ENCODE results near the gene CEP68.

The CEP68 gene

GRCh38 chr2:65076345-65076710 lies 20.1 kb downstream of the CEP68 start:
- TF ChIP-seq POLR2A (IDR thresholded peaks at IDR 0.05; ENCODE audit: low read depth, low read length) (no peak), TAF1 (IDR thresholded peaks at IDR 0.05; ENCODE audit: borderline replicate concordance, low read depth, low read length) (no peak), POLR2AphosphoS5 (IDR thresholded peaks at IDR 0.05; ENCODE audit: low read depth, low read length) (no peak)
- DNase-seq (ENCODE audit: insufficient read length) (no peak), FAIRE-seq (no peak)

GRCh38 chr2:65077898-65078297 lies 21.7 kb downstream of the CEP68 start:
- FAIRE-seq (no peak), DNase-seq (ENCODE audit: insufficient read length) (no peak)

GRCh38 chr2:65079017-65079416 lies 22.8 kb downstream of the CEP68 start:
- no peak for TF ChIP-seq TAF1 (IDR thresholded peaks at IDR 0.05; ENCODE audit: borderline replicate concordance, low read depth, low read length)
- TF ChIP-seq POLR2A (IDR thresholded peaks at IDR 0.05; ENCODE audit: low read depth, low read length), result 0 out of 2 replicates have a peak, but pooled peaks have one; percentile 17
- peak; percentile 62 for TF ChIP-seq POLR2AphosphoS5 (IDR thresholded peaks at IDR 0.05; ENCODE audit: low read depth, low read length)
- FAIRE-seq (no peak), DNase-seq (ENCODE audit: insufficient read length) (no peak)

More at GRCh38 chr2:65077898-65078297, 21.7 kb downstream of the CEP68 start:
- TF ChIP-seq POLR2AphosphoS5 (IDR thresholded peaks at IDR 0.05; ENCODE audit: low read depth, low read length) (no peak; the same call in 1 of the 2 replicates), TAF1 (IDR thresholded peaks at IDR 0.05; ENCODE audit: borderline replicate concordance, low read depth, low read length) (no peak), POLR2A (IDR thresholded peaks at IDR 0.05; ENCODE audit: low read depth, low read length) (no peak; the same call in 1 of the 2 replicates)

- FAIRE-seq (no peak), DNase-seq (ENCODE audit: insufficient read length) (no peak)
- 0 out of 2 replicates have a peak, but pooled peaks have one; percentile 19 for TF ChIP-seq POLR2A (IDR thresholded peaks at IDR 0.05; ENCODE audit: low read depth, low read length)
- TF ChIP-seq POLR2AphosphoS5 (IDR thresholded peaks at IDR 0.05; ENCODE audit: low read depth, low read length), result no peak; the same call in 1 of the 2 replicates
- no peak for TF ChIP-seq TAF1 (IDR thresholded peaks at IDR 0.05; ENCODE audit: borderline replicate concordance, low read depth, low read length)
Measured at GRCh38 chr2:65081232-65081685, 25.0 kb downstream of the CEP68 start.

- TF ChIP-seq POLR2A (IDR thresholded peaks at IDR 0.05; ENCODE audit: low read depth, low read length), result no peak
- no peak for TF ChIP-seq POLR2AphosphoS5 (IDR thresholded peaks at IDR 0.05; ENCODE audit: low read depth, low read length)
- TF ChIP-seq TAF1 (IDR thresholded peaks at IDR 0.05; ENCODE audit: borderline replicate concordance, low read depth, low read length), result no peak
- FAIRE-seq (no peak), DNase-seq (ENCODE audit: insufficient read length) (no peak)
Measured at GRCh38 chr2:65085148-65085547, 28.9 kb downstream of the CEP68 start.

- TF ChIP-seq POLR2AphosphoS5 (IDR thresholded peaks at IDR 0.05; ENCODE audit: low read depth, low read length) (no peak), POLR2A (IDR thresholded peaks at IDR 0.05; ENCODE audit: low read depth, low read length) (no peak), TAF1 (IDR thresholded peaks at IDR 0.05; ENCODE audit: borderline replicate concordance, low read depth, low read length) (no peak)
- no peak for DNase-seq (ENCODE audit: insufficient read length)
- no peak for FAIRE-seq
Measured at GRCh38 chr2:65092791-65093190, 36.6 kb downstream of the CEP68 start.

GRCh38 chr2:65093211-65093610 lies 37.0 kb downstream of the CEP68 start:
- TF ChIP-seq POLR2A (IDR thresholded peaks at IDR 0.05; ENCODE audit: low read depth, low read length) (no peak), TAF1 (IDR thresholded peaks at IDR 0.05; ENCODE audit: borderline replicate concordance, low read depth, low read length) (no peak), POLR2AphosphoS5 (IDR thresholded peaks at IDR 0.05; ENCODE audit: low read depth, low read length) (no peak)
- no peak for DNase-seq (ENCODE audit: insufficient read length)
- FAIRE-seq, result no peak

GRCh38 chr2:65096948-65097347 lies 40.7 kb downstream of the CEP68 start:
- FAIRE-seq (no peak), DNase-seq (ENCODE audit: insufficient read length) (no peak)
- TF ChIP-seq POLR2AphosphoS5 (IDR thresholded peaks at IDR 0.05; ENCODE audit: low read depth, low read length) (no peak), TAF1 (IDR thresholded peaks at IDR 0.05; ENCODE audit: borderline replicate concordance, low read depth, low read length) (no peak), POLR2A (IDR thresholded peaks at IDR 0.05; ENCODE audit: low read depth, low read length) (no peak)

GRCh38 chr2:65097844-65098243 lies 41.6 kb downstream of the CEP68 start:
- FAIRE-seq, result no peak
- TF ChIP-seq POLR2AphosphoS5 (IDR thresholded peaks at IDR 0.05; ENCODE audit: low read depth, low read length) (no peak), TAF1 (IDR thresholded peaks at IDR 0.05; ENCODE audit: borderline replicate concordance, low read depth, low read length) (no peak), POLR2A (IDR thresholded peaks at IDR 0.05; ENCODE audit: low read depth, low read length) (no peak)
- no peak for DNase-seq (ENCODE audit: insufficient read length)

GRCh38 chr2:65098741-65099140 lies 42.5 kb downstream of the CEP68 start:
- no peak for DNase-seq (ENCODE audit: insufficient read length)
- TF ChIP-seq POLR2A (IDR thresholded peaks at IDR 0.05; ENCODE audit: low read depth, low read length) (no peak), TAF1 (IDR thresholded peaks at IDR 0.05; ENCODE audit: borderline replicate concordance, low read depth, low read length) (no peak), POLR2AphosphoS5 (IDR thresholded peaks at IDR 0.05; ENCODE audit: low read depth, low read length) (no peak)
- no peak for FAIRE-seq

- DNase-seq (ENCODE audit: insufficient read length) (no peak), FAIRE-seq (no peak)
- TF ChIP-seq POLR2AphosphoS5 (IDR thresholded peaks at IDR 0.05; ENCODE audit: low read depth, low read length), result no peak
- no peak for TF ChIP-seq POLR2A (IDR thresholded peaks at IDR 0.05; ENCODE audit: low read depth, low read length)
- TF ChIP-seq TAF1 (IDR thresholded peaks at IDR 0.05; ENCODE audit: borderline replicate concordance, low read depth, low read length), result no peak
Measured at GRCh38 chr2:65101071-65101470, 44.9 kb downstream of the CEP68 start.

- FAIRE-seq, result no peak
- no peak for TF ChIP-seq TAF1 (IDR thresholded peaks at IDR 0.05; ENCODE audit: borderline replicate concordance, low read depth, low read length)
- TF ChIP-seq POLR2AphosphoS5 (IDR thresholded peaks at IDR 0.05; ENCODE audit: low read depth, low read length), result no peak
- no peak for TF ChIP-seq POLR2A (IDR thresholded peaks at IDR 0.05; ENCODE audit: low read depth, low read length)
- DNase-seq (ENCODE audit: insufficient read length), result no peak
Measured at GRCh38 chr2:65103013-65103715, 46.9 kb downstream of the CEP68 start.
